Kidney epithelial cell (primary cell): ENCODE results near the gene WDR70. TPM values are rescaled to one million over a fixed set of nuclear protein-coding genes. Genes with fewer than 3 reads are reported as not detected.

Source experiments
- DNase-seq: peaks from one replicate; pipeline ENCODE4 v3.0.0-alpha.2; 2010; ENCODE audit warnings: low read depth
- H3K27me3 ChIP-seq: 2 replicates; pipeline ENCODE4 v1.6.0; 2011; ENCODE audit warnings: low read length; ENCODE audit not compliant: control insufficient read depth, insufficient read depth
- H3K36me3 ChIP-seq: 2 replicates; pipeline ENCODE4 v1.5.1; 2011; ENCODE audit warnings: low read length; ENCODE audit not compliant: control insufficient read depth, insufficient read depth
- H3K4me3 ChIP-seq: 2 replicates; pipeline ENCODE4 v1.5.1; 2011; ENCODE audit warnings: low read depth, mild to moderate bottlenecking, control low read depth, low read length
- CTCF ChIP-seq: IDR thresholded peaks from 2 replicates; pipeline ENCODE4 v1.5.1; 2011; ENCODE audit warnings: mild to moderate bottlenecking, moderate library complexity, low read length, control low read depth, inconsistent platforms; ENCODE audit not compliant: insufficient read depth, poor library complexity, severe bottlenecking
- total RNA-seq: library from RNA; depleted of rRNA; stranded (reverse); fragments of >200 nt; gene quantifications from 2 replicates; pipeline ENCODE4 v1.2.3, GENCODE V29; 2015

Gene WDR70
- total RNA-seq, 1 donor from 2014 or later = 19.6 TPM

DNA sequence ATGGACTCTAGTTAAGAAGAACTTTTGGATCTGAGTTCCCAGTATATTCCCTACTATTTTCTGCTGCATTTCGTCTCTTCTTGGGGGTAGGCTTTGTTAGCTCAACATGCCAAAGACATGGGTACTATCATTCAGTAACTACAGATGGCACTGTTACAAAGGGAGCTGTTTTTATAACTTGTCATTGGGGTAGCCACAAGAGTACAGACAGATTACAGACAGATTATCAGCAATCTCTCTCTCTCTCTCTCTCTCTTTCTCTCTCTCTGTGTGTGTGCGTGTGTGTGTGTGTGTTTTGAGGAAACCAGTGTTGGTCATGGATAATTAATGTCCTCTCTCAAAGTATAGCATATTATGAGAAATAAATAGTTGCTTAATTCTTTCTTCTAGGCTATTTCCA, 116.1 kb downstream of the WDR70 start:
- no peak overlapping the region for H3K4me3 ChIP-seq
- H3K27me3 ChIP-seq = no peaks in the 10 kb centered on the region
- peak; percentile 33 for TF ChIP-seq CTCF
- no peaks in the 10 kb centered on the region for H3K36me3 ChIP-seq
- DNase-seq = no peak

DNA sequence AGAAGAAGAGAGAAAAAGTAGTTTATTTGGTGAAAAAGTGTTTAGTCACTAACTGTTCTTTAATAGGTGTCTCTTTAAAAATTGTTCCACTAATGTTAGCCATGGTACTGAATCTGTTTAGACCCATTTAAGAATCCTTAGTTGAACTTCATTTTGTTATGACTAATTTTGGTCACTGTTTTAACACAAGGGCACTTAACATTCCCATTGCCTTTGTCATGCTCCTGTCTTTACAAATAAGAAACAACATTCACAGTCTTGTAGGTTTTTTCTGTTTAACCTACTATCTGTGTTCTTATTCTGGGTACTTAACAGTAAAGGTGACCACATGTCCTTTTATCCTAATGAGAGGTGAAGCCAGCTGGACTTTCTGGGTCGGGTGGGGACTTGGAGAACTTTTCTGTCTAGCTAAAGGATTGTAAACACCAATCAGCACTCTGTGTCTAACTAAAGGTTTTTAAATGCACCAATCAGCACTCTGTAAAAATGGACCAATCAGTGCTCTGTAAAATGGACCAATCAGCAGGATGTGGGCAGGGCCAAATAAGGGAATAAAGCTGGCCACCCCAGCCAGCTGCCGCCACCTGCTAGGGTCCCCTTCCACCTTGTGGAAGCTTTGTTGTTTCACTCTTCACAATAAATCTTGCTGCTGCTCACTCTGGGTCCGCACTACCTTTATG, 116.7 kb downstream of the WDR70 start:
- Histone ChIP-seq H3K27me3 (no peaks in the 10 kb centered on the region), H3K4me3 (no peak overlapping the region), H3K36me3 (no peaks in the 10 kb centered on the region)
- DNase-seq = peak; percentile 57
- no peak for TF ChIP-seq CTCF

GRCh38 chr5:37496902-37497445, 117.9 kb downstream of the WDR70 start:
- TF ChIP-seq CTCF = no peak
- H3K4me3 ChIP-seq = no peak overlapping the region
- H3K36me3 ChIP-seq = no peaks in the 10 kb centered on the region

DNA sequence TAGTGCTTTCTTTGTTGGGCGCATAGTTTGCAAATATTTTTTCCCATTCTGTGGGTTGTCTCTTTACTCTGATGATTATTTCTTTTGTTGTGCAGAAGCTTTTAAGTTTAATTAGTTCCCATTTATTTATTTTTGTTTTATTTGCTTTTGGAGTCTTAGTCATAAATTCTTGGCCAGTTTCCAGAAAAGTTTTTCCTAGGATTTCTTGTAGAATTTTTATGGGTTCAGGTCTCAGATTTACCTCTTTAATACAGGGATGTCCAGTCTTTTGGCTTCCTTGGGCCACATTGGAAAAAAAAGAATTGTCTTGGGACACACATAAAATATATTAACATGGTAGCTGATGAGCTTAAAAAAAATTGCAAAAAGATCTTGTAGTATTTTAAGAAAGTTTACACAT, 122.0 kb downstream of the WDR70 start:
- Histone ChIP-seq H3K4me3 (no peak overlapping the region), H3K36me3 (no peaks in the 10 kb centered on the region), H3K27me3 (no peaks in the 10 kb centered on the region)
- TF ChIP-seq CTCF = no peak
- DNase-seq = no peak

More at GRCh38 chr5:37496902-37497445, 117.9 kb downstream of the WDR70 start:
- DNase-seq = no peak
- H3K27me3 ChIP-seq = no peaks in the 10 kb centered on the region

GRCh38 chr5:37506241-37506640, 127.1 kb downstream of the WDR70 start:
- TF ChIP-seq CTCF = no peak
- Histone ChIP-seq H3K36me3 (no peaks in the 10 kb centered on the region), H3K4me3 (no peak overlapping the region), H3K27me3 (no peaks in the 10 kb centered on the region)
- DNase-seq = no peak

GRCh38 chr5:37506722-37507121, 127.6 kb downstream of the WDR70 start:
- no peak for TF ChIP-seq CTCF
- Histone ChIP-seq H3K36me3 (no peaks in the 10 kb centered on the region), H3K4me3 (no peak overlapping the region), H3K27me3 (no peaks in the 10 kb centered on the region)
- DNase-seq = no peak
